SU-DHL-6 (cell line): ENCODE measurements around the gene PPIF.

ENCODE experiments used
- EZH2phosphoT487 ChIP-seq: fragments of 200-600 bp; sonication (generic), shearing (Covaris generic); conservative IDR thresholded peaks from 2 replicates; pipeline ENCODE4 v1.6.1; 2018; ENCODE audit warnings: mild to moderate bottlenecking, antibody characterized with exemption, low read length, moderate library complexity, mixed read lengths
- TF ChIP-seq, protein P1 (sequence below): fragments of 200-600 bp; sonication (generic); IDR thresholded peaks from one replicate; pipeline ENCODE4 v1.5.1; 2017; ENCODE audit warnings: antibody characterized with exemption, mild to moderate bottlenecking, low read length, moderate library complexity; ENCODE audit not compliant: insufficient read depth, poor library complexity, severe bottlenecking

DNA sequence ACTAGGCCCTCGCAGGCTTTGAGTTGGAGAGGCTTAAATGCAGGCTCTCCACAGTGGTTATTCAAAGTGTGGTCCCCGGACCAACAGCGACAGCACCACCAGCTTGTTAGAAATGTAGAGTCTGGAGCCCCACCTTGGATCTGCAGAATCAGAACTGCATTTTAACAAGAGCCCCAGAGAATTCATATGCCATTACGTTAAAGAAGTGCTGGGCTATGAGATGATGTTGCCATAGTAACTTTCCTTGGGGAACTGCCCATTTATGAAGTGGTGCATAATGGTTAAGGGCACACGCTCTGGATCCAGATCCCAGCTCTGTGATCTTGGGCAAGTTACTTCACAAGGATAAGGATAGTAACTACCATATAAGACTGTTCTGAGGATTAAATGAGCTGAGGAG, 49.3 kb downstream of the PPIF start:
- TF ChIP-seq, protein P1, sequence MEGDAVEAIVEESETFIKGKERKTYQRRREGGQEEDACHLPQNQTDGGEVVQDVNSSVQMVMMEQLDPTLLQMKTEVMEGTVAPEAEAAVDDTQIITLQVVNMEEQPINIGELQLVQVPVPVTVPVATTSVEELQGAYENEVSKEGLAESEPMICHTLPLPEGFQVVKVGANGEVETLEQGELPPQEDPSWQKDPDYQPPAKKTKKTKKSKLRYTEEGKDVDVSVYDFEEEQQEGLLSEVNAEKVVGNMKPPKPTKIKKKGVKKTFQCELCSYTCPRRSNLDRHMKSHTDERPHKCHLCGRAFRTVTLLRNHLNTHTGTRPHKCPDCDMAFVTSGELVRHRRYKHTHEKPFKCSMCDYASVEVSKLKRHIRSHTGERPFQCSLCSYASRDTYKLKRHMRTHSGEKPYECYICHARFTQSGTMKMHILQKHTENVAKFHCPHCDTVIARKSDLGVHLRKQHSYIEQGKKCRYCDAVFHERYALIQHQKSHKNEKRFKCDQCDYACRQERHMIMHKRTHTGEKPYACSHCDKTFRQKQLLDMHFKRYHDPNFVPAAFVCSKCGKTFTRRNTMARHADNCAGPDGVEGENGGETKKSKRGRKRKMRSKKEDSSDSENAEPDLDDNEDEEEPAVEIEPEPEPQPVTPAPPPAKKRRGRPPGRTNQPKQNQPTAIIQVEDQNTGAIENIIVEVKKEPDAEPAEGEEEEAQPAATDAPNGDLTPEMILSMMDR = no peak
- TF ChIP-seq EZH2phosphoT487 = no peak
